GM18526 (cell line): ENCODE results near the gene IFNK.

Source experiments
- POLR2A ChIP-seq: IDR thresholded peaks from 3 replicates; pipeline ENCODE4 v1.6.1; 2011; ENCODE audit not compliant: insufficient read length; ENCODE audit errors: extremely low read depth

Gene IFNK

GRCh38 chr9:27542508-27542907 lies 18.4 kb downstream of the IFNK start:
- TF ChIP-seq POLR2A, result no peak

- no peak for TF ChIP-seq POLR2A
Observed at GRCh38 chr9:27545471-27545870, 21.4 kb downstream of the IFNK start.

- TF ChIP-seq POLR2A, result no peak
Observed at GRCh38 chr9:27548055-27548741, 24.1 kb downstream of the IFNK start.

- no peak for TF ChIP-seq POLR2A
Observed at GRCh38 chr9:27549196-27549755, 25.2 kb downstream of the IFNK start.

- no peak for TF ChIP-seq POLR2A
Observed at GRCh38 chr9:27554712-27555111, 30.6 kb downstream of the IFNK start.

- TF ChIP-seq POLR2A, result no peak
Observed at GRCh38 chr9:27556470-27556869, 32.4 kb downstream of the IFNK start.

- no peak for TF ChIP-seq POLR2A
Observed at GRCh38 chr9:27558307-27558706, 34.2 kb downstream of the IFNK start.

GRCh38 chr9:27560457-27560856 lies 36.4 kb downstream of the IFNK start:
- no peak for TF ChIP-seq POLR2A

GRCh38 chr9:27561685-27562084 lies 37.6 kb downstream of the IFNK start:
- no peak for TF ChIP-seq POLR2A

GRCh38 chr9:27563738-27564430 lies 39.8 kb downstream of the IFNK start:
- TF ChIP-seq POLR2A, result no peak

- no peak for TF ChIP-seq POLR2A
Observed at GRCh38 chr9:27564670-27565069, 40.6 kb downstream of the IFNK start.

GRCh38 chr9:27565696-27566095 lies 41.6 kb downstream of the IFNK start:
- TF ChIP-seq POLR2A, result no peak

- no peak for TF ChIP-seq POLR2A
Observed at GRCh38 chr9:27566118-27566517, 42.0 kb downstream of the IFNK start.

- no peak for TF ChIP-seq POLR2A
Observed at GRCh38 chr9:27569406-27569805, 45.3 kb downstream of the IFNK start.

GRCh38 chr9:27571011-27571410 lies 46.9 kb downstream of the IFNK start:
- no peak for TF ChIP-seq POLR2A

- TF ChIP-seq POLR2A, result no peak
Observed at GRCh38 chr9:27572061-27572460, 48.0 kb downstream of the IFNK start.
